NCI-H2227 (cell line): ENCODE data around the gene AGPAT2.
"Not testable (repeated sequence)": the region's sequence is repeated elsewhere in the genome, so short reads cannot be mapped to it uniquely, and the experiment has no call there.

Source experiments
- DNase-seq: peaks from one replicate; lab custom pipeline; 2025; ENCODE audit not compliant: unreplicated experiment; lab: John Stamatoyannopoulos, UW

The AGPAT2 gene

GRCh38 chr9:136650021-136650420, 37.2 kb downstream of the AGPAT2 start:
- DNase-seq, result no peak

GRCh38 chr9:136648751-136649150, 38.5 kb downstream of the AGPAT2 start:
- no peak for DNase-seq

GRCh38 chr9:136646827-136647711, 40.2 kb downstream of the AGPAT2 start:
- DNase-seq, result no peak

GRCh38 chr9:136645903-136646754, 41.1 kb downstream of the AGPAT2 start:
- no peak for DNase-seq

- no peak for DNase-seq
These were observed 41.8 kb downstream of the AGPAT2 start for GRCh38 chr9:136645352-136645902.

- DNase-seq, result no peak
These were observed 42.5 kb downstream of the AGPAT2 start for GRCh38 chr9:136644593-136645351.

- DNase-seq, result no peak
These were observed 43.0 kb downstream of the AGPAT2 start for GRCh38 chr9:136644343-136644592.

- DNase-seq, result no peak
These were observed 43.5 kb downstream of the AGPAT2 start for GRCh38 chr9:136643596-136644342.

GRCh38 chr9:136642439-136642921, 44.8 kb downstream of the AGPAT2 start:
- DNase-seq, result no peak

- DNase-seq, result no peak
These were observed 46.8 kb downstream of the AGPAT2 start for GRCh38 chr9:136640171-136641111.

- no peak for DNase-seq
These were observed 52.4 kb downstream of the AGPAT2 start for GRCh38 chr9:136634904-136635303.

GRCh38 chr9:136632491-136633106, 54.7 kb downstream of the AGPAT2 start:
- DNase-seq, result not testable (repeated sequence)

GRCh38 chr9:136632072-136632471, 55.2 kb downstream of the AGPAT2 start:
- not testable (repeated sequence) for DNase-seq

GRCh38 chr9:136631038-136632000, 55.9 kb downstream of the AGPAT2 start:
- peak; percentile 79 for DNase-seq

GRCh38 chr9:136630662-136630992, 56.6 kb downstream of the AGPAT2 start:
- DNase-seq, result no peak

- DNase-seq, result peak; percentile 67
These were observed 57.2 kb downstream of the AGPAT2 start for GRCh38 chr9:136629879-136630661.
